Mesendoderm (in vitro differentiated cells): ENCODE measurements around the gene PALD1.

Experiments used
- DNase-seq: peaks from one replicate; pipeline ENCODE4 v3.0.0; 2013
- H2AK5ac ChIP-seq: 2 replicates; pipeline ENCODE4 v1.6.1; 2013; ENCODE audit warnings: low read length, inconsistent platforms
- H2BK120ac ChIP-seq: 2 replicates; pipeline ENCODE4 v1.6.1; 2013; ENCODE audit warnings: low read depth, mild to moderate bottlenecking, low read length, moderate library complexity, mixed read lengths
- H2BK15ac ChIP-seq: replicated peaks from 2 replicates; pipeline ENCODE4 v1.6.1; 2013; ENCODE audit warnings: low read depth, mild to moderate bottlenecking, moderate library complexity
- H2BK5ac ChIP-seq: 2 replicates; pipeline ENCODE4 v1.6.1; 2013; ENCODE audit warnings: low read length, inconsistent platforms
- H3K18ac ChIP-seq: 2 replicates; pipeline ENCODE4 v1.6.1; 2013; ENCODE audit warnings: mild to moderate bottlenecking, low read length, mixed read lengths
- H3K23ac ChIP-seq: one replicate; pipeline ENCODE4 v1.6.1; 2013; ENCODE audit warnings: low read length
- H3K27ac ChIP-seq: 2 replicates; pipeline ENCODE4 v1.5.1; 2013; ENCODE audit warnings: low read depth, mild to moderate bottlenecking, inconsistent platforms, low read length, moderate library complexity
- H3K27me3 ChIP-seq: 2 replicates; pipeline ENCODE4 v1.6.1; 2013; ENCODE audit warnings: low read length, control low read depth, mild to moderate bottlenecking, inconsistent platforms; ENCODE audit not compliant: insufficient read depth, poor library complexity
- H3K36me3 ChIP-seq: 2 replicates; pipeline ENCODE4 v1.6.1; 2013; ENCODE audit warnings: low read length, inconsistent platforms; ENCODE audit not compliant: control insufficient read depth, insufficient read depth
- H3K4ac ChIP-seq: one replicate; pipeline ENCODE4 v1.6.1; 2013; ENCODE audit warnings: low read depth, mild to moderate bottlenecking, low read length, moderate library complexity
- H3K4me1 ChIP-seq: 2 replicates; pipeline ENCODE4 v1.6.1; 2013; ENCODE audit warnings: low read depth, low read length, inconsistent platforms; ENCODE audit not compliant: control insufficient read depth
- H3K4me2 ChIP-seq: 2 replicates; pipeline ENCODE4 v1.6.1; 2013; ENCODE audit warnings: low read length
- H3K4me3 ChIP-seq: 2 replicates; pipeline ENCODE4 v1.5.1; 2013; ENCODE audit warnings: mild to moderate bottlenecking, low read length
- H3K56ac ChIP-seq: one replicate; pipeline ENCODE4 v1.6.1; 2013; ENCODE audit warnings: low read length
- H3K79me1 ChIP-seq: 2 replicates; pipeline ENCODE4 v1.6.1; 2013; ENCODE audit warnings: low read length, inconsistent platforms
- H3K79me2 ChIP-seq: 2 replicates; pipeline ENCODE4 v1.6.1; 2013; ENCODE audit warnings: mild to moderate bottlenecking, low read length; ENCODE audit not compliant: control insufficient read depth, insufficient read depth
- H3K9ac ChIP-seq: 2 replicates; pipeline ENCODE4 v1.6.1; 2013; ENCODE audit warnings: low read length, inconsistent platforms
- H4K5ac ChIP-seq: one replicate; pipeline ENCODE4 v1.6.1; 2013; ENCODE audit warnings: low read length
- H4K8ac ChIP-seq: one replicate; pipeline ENCODE4 v1.6.1; 2013; ENCODE audit warnings: low read depth, mild to moderate bottlenecking, control low read depth, low read length, moderate library complexity
- WGBS: extraction: QIAGEN DNeasy Blood & Tissue Kit; methylation state at CpG from one replicate; pipeline ENCODE4 v1.1.7; 2013; ENCODE audit warnings: low lambda C conversion rate, missing lambda C conversion rate; ENCODE audit not compliant: insufficient coverage; ENCODE audit errors: extremely low coverage; 5-methylcytosine and 5-hydroxymethylcytosine counted together

PALD1 gene

DNA sequence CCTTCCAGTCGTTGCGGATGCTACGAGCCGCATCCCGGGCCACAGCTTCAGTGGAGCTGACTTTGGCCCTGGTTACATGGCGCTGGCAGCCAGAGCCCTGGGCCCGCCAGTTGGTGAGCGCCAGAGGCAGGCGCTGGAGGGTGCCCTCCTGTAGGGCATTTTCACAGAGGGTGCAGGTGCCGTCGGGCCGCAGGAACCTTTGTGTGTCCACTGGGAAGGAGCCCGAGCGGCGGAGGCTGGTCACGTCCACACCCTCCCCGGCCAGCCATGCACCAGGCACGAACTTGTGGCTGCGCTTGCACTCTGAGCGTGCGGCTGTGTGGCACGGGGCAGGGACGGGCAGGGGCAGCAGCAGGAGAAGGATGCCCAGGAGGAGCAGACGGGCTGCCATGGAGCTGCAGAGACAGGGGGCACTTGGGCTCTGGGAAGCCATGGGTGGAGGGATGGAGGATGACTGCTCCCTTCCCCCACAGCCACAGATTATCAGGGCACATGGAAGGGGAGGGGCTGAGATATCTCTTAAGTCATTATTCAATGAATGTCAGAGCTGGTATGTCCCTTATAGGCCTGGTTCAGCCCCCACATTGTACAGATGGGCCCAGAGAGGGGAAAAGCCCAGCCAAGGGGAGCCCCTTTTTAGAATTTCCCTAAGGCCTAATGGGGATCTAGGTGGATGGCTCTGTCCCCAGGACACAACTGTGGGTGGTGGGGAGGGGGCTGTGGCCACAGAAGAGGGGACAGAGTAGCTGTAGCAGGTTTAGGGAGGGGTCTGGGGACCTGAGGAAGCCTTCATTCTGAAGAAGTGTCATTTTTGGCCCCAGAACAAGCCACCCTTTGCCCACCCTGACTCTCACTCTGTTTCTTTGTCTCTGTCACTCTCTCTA, 122.2 kb downstream of the PALD1 start:
- Histone ChIP-seq H3K79me2 (no peaks in the 10 kb centered on the region), H3K36me3 (no peaks in the 10 kb centered on the region), H3K4me1 (no peaks in the 10 kb centered on the region), H2AK5ac (no peak overlapping the region), H3K27me3 (no peaks in the 10 kb centered on the region), H3K4ac (no peak overlapping the region), H3K18ac (no peak overlapping the region), H4K5ac (no peak overlapping the region), H3K79me1 (no peaks in the 10 kb centered on the region), H3K9ac (no peak overlapping the region), H2BK15ac (no peak overlapping the region), H2BK5ac (no peak overlapping the region), H3K4me3 (no peak overlapping the region), H4K8ac (no peak overlapping the region), H3K56ac (no peak overlapping the region), H3K23ac (no peak overlapping the region), H3K27ac (no peak overlapping the region), H2BK120ac (no peak overlapping the region), H3K4me2 (no peak overlapping the region)
- no CpG with 5 or more reads among the region's 24 CpGs for WGBS
- no peak for DNase-seq

DNA sequence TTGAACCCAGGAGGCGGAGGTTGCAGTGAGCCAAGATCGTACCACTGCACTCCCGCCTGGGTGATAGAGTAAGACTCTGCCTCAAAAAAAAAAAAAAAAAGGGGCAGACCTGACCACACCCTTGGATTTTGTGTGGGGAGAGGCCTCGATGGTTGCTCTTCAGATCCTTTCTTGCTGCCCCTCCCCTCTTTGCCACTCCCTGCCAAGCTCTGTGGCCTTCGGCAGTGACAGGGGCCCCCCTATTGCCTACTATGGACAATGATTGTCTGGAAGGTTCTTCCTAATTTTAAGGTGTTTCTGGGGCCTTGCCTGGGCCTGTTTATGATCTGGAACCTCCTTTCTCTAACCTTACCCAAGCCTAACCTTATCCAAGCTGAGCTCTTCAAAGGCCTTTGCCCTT, 123.2 kb downstream of the PALD1 start:
- no CpG with 5 or more reads among the region's 5 CpGs for WGBS
- no peak for DNase-seq
- no peak overlapping the region for H3K56ac ChIP-seq
- no peak overlapping the region for H2BK5ac ChIP-seq
- H3K27me3 ChIP-seq = no peaks in the 10 kb centered on the region
- H4K8ac ChIP-seq = no peak overlapping the region
- no peaks in the 10 kb centered on the region for H3K36me3 ChIP-seq
- H3K79me2 ChIP-seq = no peaks in the 10 kb centered on the region
- no peak overlapping the region for H3K18ac ChIP-seq
- H3K23ac ChIP-seq = no peak overlapping the region
- no peaks in the 10 kb centered on the region for H3K79me1 ChIP-seq
- no peak overlapping the region for H3K4me2 ChIP-seq
- H3K27ac ChIP-seq = no peak overlapping the region
- H2BK120ac ChIP-seq = no peak overlapping the region
- no peak overlapping the region for H3K4ac ChIP-seq
- H2BK15ac ChIP-seq = no peak overlapping the region
- no peak overlapping the region for H3K9ac ChIP-seq
- H3K4me1 ChIP-seq = no peaks in the 10 kb centered on the region
- no peak overlapping the region for H4K5ac ChIP-seq
- no peak overlapping the region for H3K4me3 ChIP-seq
- no peak overlapping the region for H2AK5ac ChIP-seq

DNA sequence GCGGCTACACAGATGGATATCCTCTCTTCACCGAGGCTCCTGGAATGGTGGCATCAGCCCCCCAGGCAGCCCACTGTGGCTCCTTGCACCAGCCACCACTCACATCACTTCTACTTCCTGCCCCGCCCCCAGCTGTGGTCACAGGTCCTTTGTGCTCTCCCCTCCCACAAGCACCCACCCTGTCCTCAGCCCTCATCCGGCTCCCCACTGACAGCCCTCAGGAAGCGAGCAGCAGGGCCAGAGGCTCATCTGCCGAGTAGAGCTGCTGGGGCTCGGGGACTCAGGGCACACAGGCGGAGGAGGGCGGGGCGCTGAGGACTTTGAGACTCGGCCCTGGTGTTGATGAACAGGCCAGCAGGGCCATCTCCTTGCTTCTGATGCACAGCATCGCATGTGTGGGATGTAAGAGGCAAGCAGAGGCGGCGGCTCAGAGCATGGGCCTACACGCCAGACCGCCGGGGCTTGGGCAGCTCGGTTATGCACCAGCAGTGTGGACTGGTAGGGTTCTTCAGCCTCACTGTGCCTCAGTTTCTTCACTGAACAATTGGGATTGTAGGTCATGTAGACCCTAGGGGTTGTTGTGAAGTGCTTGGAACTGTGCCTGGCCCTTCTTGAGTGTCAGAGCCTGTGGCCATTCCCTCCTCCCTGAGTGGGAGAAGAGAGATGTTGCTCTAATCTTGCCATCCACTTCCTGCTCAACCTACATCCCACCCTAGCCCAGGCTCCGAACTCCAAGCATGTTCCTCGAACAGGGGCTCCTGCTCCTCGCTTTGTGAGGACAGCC, 124.3 kb downstream of the PALD1 start, which contains the start of gene PRF1:
TSS of gene PRF1 (minus strand) at position 77 of the 784 bp plus-strand sequence. CDS start 1,839 bp downstream, outside the sequence.
- H3K4me1 ChIP-seq = no peaks in the 10 kb centered on the region
- no peak within 1 kb of the TSS for H3K18ac ChIP-seq
- no peak within 1 kb of the TSS for H3K9ac ChIP-seq
- no peak within 1 kb of the TSS for H4K8ac ChIP-seq
- WGBS = no CpG with 5 or more reads among the region's 21 CpGs
- H2BK5ac ChIP-seq = no peak within 1 kb of the TSS
- H3K79me2 ChIP-seq = no peaks in the 10 kb centered on the region
- no peak for DNase-seq
- H3K27ac ChIP-seq = no peak within 1 kb of the TSS
- H3K36me3 ChIP-seq = no peaks in the 10 kb centered on the region
- no peaks in the 10 kb centered on the region for H3K79me1 ChIP-seq
- no peak within 1 kb of the TSS for H3K4me3 ChIP-seq
- no peaks in the 10 kb centered on the region for H3K27me3 ChIP-seq
- H3K23ac ChIP-seq = no peak within 1 kb of the TSS
- no peak within 1 kb of the TSS for H2BK120ac ChIP-seq
- H3K4me2 ChIP-seq = no peak within 1 kb of the TSS
- no peak within 1 kb of the TSS for H4K5ac ChIP-seq
- H3K56ac ChIP-seq = no peak within 1 kb of the TSS
- no peak within 1 kb of the TSS for H2BK15ac ChIP-seq
- H2AK5ac ChIP-seq = no peak within 1 kb of the TSS
- no peak within 1 kb of the TSS for H3K4ac ChIP-seq

DNA sequence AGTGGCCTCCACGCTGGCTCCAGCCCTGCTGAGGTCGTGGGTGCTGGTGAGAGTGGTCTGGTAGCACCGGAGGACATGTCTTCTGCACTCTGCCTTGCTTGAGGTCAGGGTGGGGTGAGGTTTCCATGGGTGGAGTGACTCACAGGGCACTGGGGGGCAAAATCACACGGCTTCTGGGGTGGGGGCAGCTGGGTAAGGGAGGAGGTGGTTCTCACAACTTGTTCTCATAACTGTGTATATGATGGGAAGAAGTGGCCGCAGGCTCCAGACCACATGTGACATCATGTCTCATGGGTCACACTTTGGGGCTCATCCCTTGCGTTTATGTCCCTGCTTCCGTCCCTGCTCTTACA, 124.9 kb downstream of the PALD1 start:
- H2AK5ac ChIP-seq = no peak overlapping the region
- H4K8ac ChIP-seq = no peak overlapping the region
- H3K27ac ChIP-seq = no peak overlapping the region
- no peak overlapping the region for H3K4ac ChIP-seq
- H3K18ac ChIP-seq = no peak overlapping the region
- no peaks in the 10 kb centered on the region for H3K79me2 ChIP-seq
- no peak overlapping the region for H3K56ac ChIP-seq
- no peaks in the 10 kb centered on the region for H3K27me3 ChIP-seq
- no peak overlapping the region for H3K23ac ChIP-seq
- no CpG with 5 or more reads among the region's 7 CpGs for WGBS
- H2BK15ac ChIP-seq = no peak overlapping the region
- no peak overlapping the region for H3K4me3 ChIP-seq
- no peaks in the 10 kb centered on the region for H3K4me1 ChIP-seq
- no peak overlapping the region for H2BK120ac ChIP-seq
- H4K5ac ChIP-seq = no peak overlapping the region
- no peak for DNase-seq
- H3K9ac ChIP-seq = no peak overlapping the region
- no peaks in the 10 kb centered on the region for H3K36me3 ChIP-seq
- no peaks in the 10 kb centered on the region for H3K79me1 ChIP-seq
- H2BK5ac ChIP-seq = no peak overlapping the region
- no peak overlapping the region for H3K4me2 ChIP-seq

DNA sequence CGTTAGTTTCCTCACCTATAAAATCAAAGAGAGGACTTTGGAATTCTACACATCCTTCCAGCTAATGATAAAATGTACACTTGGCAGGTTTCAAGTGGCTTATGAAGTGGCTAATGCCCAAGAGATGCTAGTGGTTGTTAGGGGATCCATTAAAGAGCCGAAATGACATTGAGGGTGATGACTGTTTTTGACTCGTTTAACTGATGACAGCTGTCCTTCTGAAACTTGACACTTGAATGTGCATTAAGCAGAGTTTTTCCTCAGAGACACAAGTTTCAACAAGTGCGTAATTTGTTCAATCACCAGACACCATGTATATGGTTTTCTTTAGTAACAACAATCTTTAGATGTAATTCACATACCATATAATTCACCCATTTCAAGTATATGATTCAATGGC, 125.5 kb downstream of the PALD1 start:
- H3K23ac ChIP-seq = no peak overlapping the region
- H4K5ac ChIP-seq = no peak overlapping the region
- no peak overlapping the region for H3K27ac ChIP-seq
- H3K4me2 ChIP-seq = no peak overlapping the region
- no peak overlapping the region for H2BK5ac ChIP-seq
- no peak overlapping the region for H3K4me3 ChIP-seq
- no peak overlapping the region for H3K4ac ChIP-seq
- no CpG with 5 or more reads among the region's 4 CpGs for WGBS
- no peaks in the 10 kb centered on the region for H3K27me3 ChIP-seq
- H3K4me1 ChIP-seq = no peaks in the 10 kb centered on the region
- no peaks in the 10 kb centered on the region for H3K36me3 ChIP-seq
- H3K79me1 ChIP-seq = no peaks in the 10 kb centered on the region
- no peak overlapping the region for H2AK5ac ChIP-seq
- H3K79me2 ChIP-seq = no peaks in the 10 kb centered on the region
- H2BK15ac ChIP-seq = no peak overlapping the region
- no peak overlapping the region for H3K56ac ChIP-seq
- no peak overlapping the region for H4K8ac ChIP-seq
- H3K9ac ChIP-seq = no peak overlapping the region
- no peak for DNase-seq
- H2BK120ac ChIP-seq = no peak overlapping the region
- H3K18ac ChIP-seq = no peak overlapping the region
